ENCODE results near the gene ICOS. TPM values are rescaled to one million over a fixed set of nuclear protein-coding genes. Genes with fewer than 3 reads are reported as not detected.
"Not testable (repeated sequence)": the region's sequence is repeated elsewhere in the genome, so short reads cannot be mapped to it uniquely, and the experiment has no call there.

The ICOS gene
- polyA plus RNA-seq, 1 donor, result not detected

GRCh38 chr2:203918264-203918663 lies 18.3 kb upstream of the ICOS start:
- DNase-seq, result no peak

- no peak for DNase-seq
Observed at GRCh38 chr2:203918839-203919238, 17.7 kb upstream of the ICOS start.

- DNase-seq, result no peak
Observed at GRCh38 chr2:203925512-203926158, 10.9 kb upstream of the ICOS start.

GRCh38 chr2:203928849-203929248 lies 7.7 kb upstream of the ICOS start:
- no peak for DNase-seq

- not testable (repeated sequence) for DNase-seq
Observed at GRCh38 chr2:203931262-203931661, 5.3 kb upstream of the ICOS start.

GRCh38 chr2:203934041-203934492 lies 2.5 kb upstream of the ICOS start:
- no peak for DNase-seq

- no peak for DNase-seq
Observed at GRCh38 chr2:203934711-203935438, 1.7 kb upstream of the ICOS start.

- DNase-seq, result no peak
Observed at GRCh38 chr2:203935568-203935967, 995 bp upstream of the ICOS start.

- DNase-seq, result no peak
Observed at GRCh38 chr2:203936949-203937348, 386 bp downstream of the ICOS start.

GRCh38 chr2:203937788-203938187 lies 1.2 kb downstream of the ICOS start:
- DNase-seq, result no peak

GRCh38 chr2:203940039-203940438 lies 3.5 kb downstream of the ICOS start:
- DNase-seq, result no peak

GRCh38 chr2:203943493-203944382 lies 7.2 kb downstream of the ICOS start:
- DNase-seq, result not testable (repeated sequence)

- DNase-seq, result no peak
Observed at GRCh38 chr2:203948733-203949132, 12.2 kb downstream of the ICOS start.

GRCh38 chr2:203949228-203949627 lies 12.7 kb downstream of the ICOS start:
- DNase-seq, result no peak

GRCh38 chr2:203951366-203951902 lies 14.9 kb downstream of the ICOS start:
- DNase-seq, result no peak

- no peak for DNase-seq
Observed at GRCh38 chr2:203959265-203959664, 22.7 kb downstream of the ICOS start.

- no peak for DNase-seq
Observed at GRCh38 chr2:203959672-203960071, 23.1 kb downstream of the ICOS start.

- no peak for DNase-seq
Observed at GRCh38 chr2:203960811-203961210, 24.2 kb downstream of the ICOS start.

- not testable (repeated sequence) for DNase-seq
Observed at GRCh38 chr2:203965190-203965589, 28.6 kb downstream of the ICOS start.

GRCh38 chr2:203971251-203971650 lies 34.7 kb downstream of the ICOS start:
- DNase-seq, result no peak

- no peak for DNase-seq
Observed at GRCh38 chr2:203972066-203972465, 35.5 kb downstream of the ICOS start.

GRCh38 chr2:203973000-203973399 lies 36.4 kb downstream of the ICOS start:
- DNase-seq, result no peak
